A549 (cell line): ENCODE data around the gene CGB7.

Source experiments
- BCL3 ChIP-seq: fragments of >200 bp; sonication (Bioruptor Twin); formaldehyde crosslinking; IDR thresholded peaks from 3 replicates; pipeline ENCODE4 v1.6.1; 2016
- CTCF ChIP-seq: fragments of >200 bp; sonication (Bioruptor Twin); formaldehyde crosslinking; IDR thresholded peaks from 3 replicates; pipeline ENCODE4 v1.5.1; 2016
- HOXB5 ChIP-seq: fragments of 250-450 bp; sonication (Bioruptor Pico); IDR thresholded peaks from 2 replicates; pipeline ENCODE4 v1.5.0; 2020; ENCODE audit warnings: mild to moderate bottlenecking, moderate library complexity

GRCh38 chr19:49098795-49099194 is 41.2 kb upstream of the CGB7 start:
- TF ChIP-seq CTCF = no peak
- no peak for TF ChIP-seq BCL3
- no peak for TF ChIP-seq HOXB5 (CRISPR knock-in tag)
